Measurements from ENCODE around the gene LTBP1. TPM values are rescaled to one million over a fixed set of nuclear protein-coding genes. Genes with fewer than 3 reads are reported as not detected.

LTBP1 gene
- total and polyA plus RNA-seq, 10 of the 15 experiments (the other 5 are each of a cell fraction or from before 2014, with no cell fraction given) = 0.01 to 0.28 (median 0.12) TPM; not detected in 2

GRCh38 chr2:33118651-33119050 is 171.9 kb downstream of the LTBP1 start:
- in situ Hi-C loops (cut with MboI) (no loop called here), intact Hi-C loops (cut with micrococcal nuclease; ENCODE audit: unreplicated experiment) (no loop called here)
- Histone ChIP-seq H4K20me1 (ENCODE audit: control insufficient read depth, insufficient read depth) (no peaks in the 10 kb centered on the region), H3K27me3 (replicated peaks in 1 of 2; ENCODE audit: control insufficient read depth in 2 of 2, insufficient read depth in 2 of 2, low read length in 1 of 2) (peaks cover 1 to 4% of the 10 kb centered on the region in 2 experiments; a peak in 1 of 4 replicates), H3K9ac (ENCODE audit: control insufficient read depth, insufficient read depth, low read length) (no peak overlapping the region), H3K79me2 (ENCODE audit: control insufficient read depth, insufficient read depth, low read length) (no peaks in the 10 kb centered on the region), H3K4me1 (ENCODE audit: control insufficient read depth, insufficient read depth, low read length) (no peaks in the 10 kb centered on the region), H3K9me3 (replicated peaks; ENCODE audit: control insufficient read depth, insufficient read depth, low read length) (no peaks in the 10 kb centered on the region), H2AFZ (ENCODE audit: control insufficient read depth, low read depth, low read length) (no peak overlapping the region), H3K36me3 (ENCODE audit: control insufficient read depth in 2 of 2, insufficient read depth in 2 of 2, low read length in 1 of 2) (no peaks in the 10 kb centered on the region), H3K4me2 (ENCODE audit: control insufficient read depth, insufficient read depth) (no peak overlapping the region), H3K4me3 (no peak overlapping the region), H3K27ac (ENCODE audit: control insufficient read depth, insufficient read depth) (no peak overlapping the region)
- POLR2A ChIA-PET = no interaction called here
- 47% methylated on average over 6 of the region's 6 CpGs for WGBS (ENCODE audit: insufficient coverage, insufficient replicate concordance, low lambda C conversion rate, missing lambda C conversion rate)
- no peak for DNase-seq (ENCODE audit: low read depth, low spot score)
- no peak for TF ChIP-seq FOXK2 (IDR thresholded peaks at IDR 0.05)
- no peak for TF ChIP-seq HSF1 (IDR thresholded peaks at IDR 0.05; ENCODE audit: low read depth, low read length)
- TF ChIP-seq E2F4 (IDR thresholded peaks at IDR 0.05; ENCODE audit: low read depth, low read length) = no peak
- no peak for TF ChIP-seq NR2F1 (conservative IDR thresholded peaks at IDR 0.05)
- FAIRE-seq = no peak
- ATAC-seq = no peak
- RAD21 ChIA-PET (ENCODE audit: unreplicated experiment) = no interaction called here
- CTCF ChIA-PET = no interaction called here
- BruUV-seq (replicated peaks) = no TSS peak
- SMC1A ChIA-PET (ENCODE audit: uncharacterized antibody, unreplicated experiment) = no interaction called here

- no peak for ATAC-seq
- intact Hi-C loops (cut with micrococcal nuclease; ENCODE audit: unreplicated experiment) (no loop called here), in situ Hi-C loops (cut with MboI) (no loop called here)
- RAD21 ChIA-PET (ENCODE audit: unreplicated experiment) = no interaction called here
- Histone ChIP-seq H3K9ac (ENCODE audit: control insufficient read depth, insufficient read depth, low read length) (no peak overlapping the region), H3K4me3 (no peak overlapping the region), H3K4me1 (ENCODE audit: control insufficient read depth, insufficient read depth, low read length) (no peaks in the 10 kb centered on the region), H4K20me1 (ENCODE audit: control insufficient read depth, insufficient read depth) (no peaks in the 10 kb centered on the region), H3K27ac (ENCODE audit: control insufficient read depth, insufficient read depth) (no peak overlapping the region), H3K9me3 (replicated peaks; ENCODE audit: control insufficient read depth, insufficient read depth, low read length) (no peaks in the 10 kb centered on the region), H3K27me3 (replicated peaks in 1 of 2; ENCODE audit: control insufficient read depth in 2 of 2, insufficient read depth in 2 of 2, low read length in 1 of 2) (peaks cover 1 to 4% of the 10 kb centered on the region in 2 experiments; a peak in 1 of 4 replicates), H3K79me2 (ENCODE audit: control insufficient read depth, insufficient read depth, low read length) (no peaks in the 10 kb centered on the region), H3K4me2 (ENCODE audit: control insufficient read depth, insufficient read depth) (no peak overlapping the region), H3K36me3 (ENCODE audit: control insufficient read depth in 2 of 2, insufficient read depth in 2 of 2, low read length in 1 of 2) (no peaks in the 10 kb centered on the region), H2AFZ (ENCODE audit: control insufficient read depth, low read depth, low read length) (no peak overlapping the region)
- POLR2A ChIA-PET = no interaction called here
- WGBS (ENCODE audit: insufficient coverage, insufficient replicate concordance, low lambda C conversion rate, missing lambda C conversion rate) = 46% methylated on average over 10 of the region's 10 CpGs
- SMC1A ChIA-PET (ENCODE audit: uncharacterized antibody, unreplicated experiment) = no interaction called here
- no TSS peak for BruUV-seq (replicated peaks)
- FAIRE-seq = no peak
- CTCF ChIA-PET = no interaction called here
- no peak for DNase-seq (ENCODE audit: low read depth, low spot score)
- TF ChIP-seq RFX5 (IDR thresholded peaks at IDR 0.05; ENCODE audit: low read depth, low read length) (no peak), YY1 (IDR thresholded peaks at IDR 0.05; ENCODE audit: low read depth, low read length) (no peak), NFYB (IDR thresholded peaks at IDR 0.05; ENCODE audit: insufficient read depth, low read depth, low read length) (no peak), PML (IDR thresholded peaks at IDR 0.05; ENCODE audit: low read length) (no peak), SMAD5 (IDR thresholded peaks at IDR 0.05; ENCODE audit: low read depth) (no peak), ZNF622 (IDR thresholded peaks at IDR 0.05) (no peak), RUNX3 (IDR thresholded peaks at IDR 0.05; ENCODE audit: low read length) (no peak), ZNF207 (IDR thresholded peaks at IDR 0.05; ENCODE audit: borderline replicate concordance) (no peak), PBX3 (IDR thresholded peaks at IDR 0.05; ENCODE audit: insufficient replicate concordance, low read depth, low read length) (no peak), SUPT20H (IDR thresholded peaks at IDR 0.05; ENCODE audit: borderline replicate concordance, control insufficient read depth, low read depth, low read length) (no peak), NRF1 (conservative IDR thresholded peaks at IDR 0.05; ENCODE audit: low read depth, low read length) (no peak)
Measured at GRCh38 chr2:33121416-33121815, 174.7 kb downstream of the LTBP1 start.

All from GM12878 (cell line).